Heart right ventricle (tissue), 16 donors: Measurements from ENCODE around the gene EDDM13. TPM values are rescaled to one million over a fixed set of nuclear protein-coding genes. Genes with fewer than 3 reads are reported as not detected.
A peak's percentile ranks its signal among the peaks of the same experiment; 100 is the strongest.
"Not testable (repeated sequence)": the region's sequence is repeated elsewhere in the genome, so short reads cannot be mapped to it uniquely, and the experiment has no call there.

Experiments used
- ATAC-seq, 8 donors: fragments of 200-7000 bp; cut with Tn5 transposase; one replicate each; pipeline ENCODE4 v1.9.1; 2020; ENCODE audit warnings: mild to moderate bottlenecking in 8 of 8, moderate library complexity in 8 of 8, moderate number of reproducible peaks in 1 of 8
- DNase-seq, 2 donors: peaks; one replicate each; pipeline ENCODE4 v3.0.0-alpha.2; 2020
- H3K27ac ChIP-seq, 10 donors: fragments of 200-600 bp; sonication (generic) in 2 of 10; one replicate each; pipeline versions ENCODE4 v1.5.0 to v1.8.0; 2020 to 2022; ENCODE audit warnings: mild to moderate bottlenecking in 3 of 10
- H3K27me3 ChIP-seq, 7 donors: fragments of 200-600 bp; one replicate each; pipeline ENCODE4 v1.8.0; 2021 to 2022; ENCODE audit warnings: mild to moderate bottlenecking in 2 of 7
- H3K36me3 ChIP-seq, 9 donors: fragments of 200-600 bp; sonication (generic) in 1 of 9; one replicate each; pipeline versions ENCODE4 v1.5.0 to v1.8.0; 2020 to 2022; ENCODE audit warnings: mild to moderate bottlenecking in 2 of 9
- H3K4me1 ChIP-seq, 9 donors: fragments of 200-600 bp; sonication (generic) in 1 of 9; one replicate each; pipeline versions ENCODE4 v1.5.0 to v1.8.0; 2020 to 2022; ENCODE audit warnings: mild to moderate bottlenecking in 4 of 9
- H3K4me3 ChIP-seq, 10 donors: fragments of 200-600 bp; sonication (generic) in 2 of 10; one replicate each; pipeline versions ENCODE4 v1.5.0 to v1.8.0; 2020 to 2022; ENCODE audit warnings: mild to moderate bottlenecking in 7 of 10, moderate library complexity in 2 of 10
- H3K9me3 ChIP-seq, 11 donors: fragments of 200-600 bp in 10 of 11; sonication (generic) in 2 of 11; one replicate each; pipeline versions ENCODE4 v1.5.0 to v1.8.0; 2013 to 2022; ENCODE audit warnings: mild to moderate bottlenecking in 2 of 11, control low read depth in 1 of 11, moderate library complexity in 1 of 11
- WGBS, 2 donors: extraction: QIAGEN DNeasy Blood & Tissue Kit; methylation state at CpG; one replicate each; pipeline ENCODE4 v1.1.7; 2013; ENCODE audit warnings: inconsistent platforms in 1 of 2; 5-methylcytosine and 5-hydroxymethylcytosine counted together
- intact Hi-C, 10 donors: fragments of 100-400 bp; cut with DNase I; formaldehyde crosslinking; loops; one replicate each; pipeline versions ENCODE4 v1.11.1 to v1.14.2; 2022
- polyA plus RNA-seq, 2 donors: library from polyadenylated mRNA; stranded (reverse); fragments of 200-250 nt; gene quantifications; one replicate each; pipeline ENCODE4 v1.2.3, GENCODE V29; 2013
- total RNA-seq, 10 donors: library from RNA; stranded (reverse); fragmentation: NEBNext Ultra II Directional in 3 of 10; extraction: Animal tissue kit (Norgen Biotek cat#: 25700) in 3 of 10; gene quantifications; one replicate each; pipeline versions ENCODE4 v1.2.1 to v1.2.4, GENCODE V29; 2021 to 2023
- TF ChIP-seq, protein P1 (sequence below), 9 donors: fragments of 200-600 bp; sonication (generic) in 2 of 9; IDR thresholded peaks; one replicate each; pipeline versions ENCODE4 v1.5.0 to v1.8.0; 2021 to 2022; ENCODE audit warnings: antibody characterized with exemption in 9 of 9, mild to moderate bottlenecking in 5 of 9, moderate library complexity in 1 of 9
- donor health status: Arrhythmogenic right ventricular cardiomyopathy.
- donor health status: ischemic (EF 13 %, LVEDD 7.1; RV severe dilation, severe dysfunction).
- donor health status: healthy with polysubstance abuse.
- donor health status: DM: no; HTN: yes; CAD: no.
- donor health status: DM: no; HTN: no; CAD: no.
- donor health status: ischemic (EF 25% LVEDD 6.9; RV normal size, moderate dysfunction).
- donor health status: ischemic (EF 25% LVEDD 5.7; RV mildly dilated, moderate dysfunction).
- donor health status: healthy.
- donor health status: DM: yes; HTN: yes; CAD: no.
- donor health status: Ischemic cardiomyopathy.
- donor health status: ischemic (EF 35%, LVEDD 5.7; RV mildly dilated, moderate dysfunction).
- donor health status: nonischemic (EF 11% LVEDD 7.7; RV severe dilation, severe dysfunction).
- donor health status: DM: yes; HTN: yes; CAD: no.
- donor health status: PGD.
- donor health status: ischemic (EF 29% LVEDD 5.4; RV normal size, mild dysfunction).
- donor health status: nonischemic (EF 23%, LVEDD 6.1; RV moderate dilation, normal function).

The EDDM13 gene
- total and polyA plus RNA-seq, 12 donors, result 0.39 to 0.87 (median 0.56) TPM; not detected in 8

DNA sequence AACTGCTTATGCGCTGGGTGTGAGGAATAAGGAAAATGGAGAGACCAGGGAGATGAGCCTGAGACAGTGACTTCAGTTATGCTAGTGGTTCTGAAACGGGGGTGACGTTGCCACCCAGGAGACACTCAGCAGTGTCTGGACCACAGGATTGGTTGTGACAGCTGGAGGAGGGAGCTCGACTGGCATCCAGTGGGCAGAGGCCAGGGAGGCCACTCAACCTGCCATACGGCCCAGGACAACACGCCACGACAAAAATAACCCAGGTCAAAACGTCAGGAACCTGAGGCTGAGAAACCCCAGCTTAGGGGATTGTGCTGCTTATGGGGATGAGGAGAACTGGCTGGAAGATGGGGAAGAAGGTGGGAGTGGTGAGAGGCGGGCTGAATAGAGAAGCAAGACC lies 31.7 kb downstream of the EDDM13 start:
- Histone ChIP-seq H3K4me3 (no peak overlapping the region), H3K27me3 (no peaks in the 10 kb centered on the region), H3K36me3 (peaks cover 0 to 27% (median 3%) of the 10 kb centered on the region in 9 donors), H3K4me1 (peaks cover 0 to 18% (median 5%) of the 10 kb centered on the region in 9 donors), H3K9me3 (no peaks in the 10 kb centered on the region), H3K27ac (no peak overlapping the region)
- TF ChIP-seq, protein P1, sequence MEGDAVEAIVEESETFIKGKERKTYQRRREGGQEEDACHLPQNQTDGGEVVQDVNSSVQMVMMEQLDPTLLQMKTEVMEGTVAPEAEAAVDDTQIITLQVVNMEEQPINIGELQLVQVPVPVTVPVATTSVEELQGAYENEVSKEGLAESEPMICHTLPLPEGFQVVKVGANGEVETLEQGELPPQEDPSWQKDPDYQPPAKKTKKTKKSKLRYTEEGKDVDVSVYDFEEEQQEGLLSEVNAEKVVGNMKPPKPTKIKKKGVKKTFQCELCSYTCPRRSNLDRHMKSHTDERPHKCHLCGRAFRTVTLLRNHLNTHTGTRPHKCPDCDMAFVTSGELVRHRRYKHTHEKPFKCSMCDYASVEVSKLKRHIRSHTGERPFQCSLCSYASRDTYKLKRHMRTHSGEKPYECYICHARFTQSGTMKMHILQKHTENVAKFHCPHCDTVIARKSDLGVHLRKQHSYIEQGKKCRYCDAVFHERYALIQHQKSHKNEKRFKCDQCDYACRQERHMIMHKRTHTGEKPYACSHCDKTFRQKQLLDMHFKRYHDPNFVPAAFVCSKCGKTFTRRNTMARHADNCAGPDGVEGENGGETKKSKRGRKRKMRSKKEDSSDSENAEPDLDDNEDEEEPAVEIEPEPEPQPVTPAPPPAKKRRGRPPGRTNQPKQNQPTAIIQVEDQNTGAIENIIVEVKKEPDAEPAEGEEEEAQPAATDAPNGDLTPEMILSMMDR (IDR thresholded peaks at IDR 0.05), result no peak
- peak in 3 of 8 donors; percentile 30 to 53 (median 43) for ATAC-seq
- no peak for DNase-seq
- WGBS, 2 donors, result 85 to 87% methylated on average over 9 of the region's 9 CpGs
- intact Hi-C loops, result no loop called here

DNA sequence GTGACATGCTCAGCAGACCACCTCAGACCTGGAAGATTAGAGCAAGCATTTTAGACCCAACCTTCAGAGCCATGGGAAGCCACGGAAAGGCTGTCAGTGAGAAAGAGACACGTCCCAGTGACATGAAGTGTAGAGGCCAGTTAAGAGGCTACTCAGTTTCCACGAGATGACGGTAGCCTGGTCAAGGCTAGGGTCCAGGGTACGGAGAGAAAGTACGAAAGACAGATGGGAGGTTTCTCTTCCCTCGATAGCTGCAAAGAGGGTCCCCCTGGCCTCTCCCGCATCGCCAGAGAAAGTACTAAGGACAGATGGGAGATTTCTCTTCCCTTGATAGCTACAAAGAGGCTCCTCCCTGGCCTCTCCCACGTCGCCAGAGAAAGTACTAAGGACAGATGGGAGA lies 33.5 kb downstream of the EDDM13 start:
- 69 to 73% methylated on average over 9 of the region's 11 CpGs for WGBS, 2 donors
- intact Hi-C loops, result no loop called here
- ATAC-seq (no peak), DNase-seq (no peak)
- TF ChIP-seq, protein P1 (IDR thresholded peaks at IDR 0.05), result no peak
- peaks cover 0 to 36% (median 3%) of the 10 kb centered on the region in 9 donors for H3K36me3 ChIP-seq
- peak overlapping the region in 3 of 10 donors; percentile 18 to 28 (median 19) for H3K4me3 ChIP-seq
- no peaks in the 10 kb centered on the region for H3K27me3 ChIP-seq
- H3K4me1 ChIP-seq, result peaks cover 0 to 18% (median 3%) of the 10 kb centered on the region in 9 donors
- H3K27ac ChIP-seq, result peak overlapping the region in 8 of 10 donors; percentile 60 to 82 (median 66)
- H3K9me3 ChIP-seq, result no peaks in the 10 kb centered on the region

DNA sequence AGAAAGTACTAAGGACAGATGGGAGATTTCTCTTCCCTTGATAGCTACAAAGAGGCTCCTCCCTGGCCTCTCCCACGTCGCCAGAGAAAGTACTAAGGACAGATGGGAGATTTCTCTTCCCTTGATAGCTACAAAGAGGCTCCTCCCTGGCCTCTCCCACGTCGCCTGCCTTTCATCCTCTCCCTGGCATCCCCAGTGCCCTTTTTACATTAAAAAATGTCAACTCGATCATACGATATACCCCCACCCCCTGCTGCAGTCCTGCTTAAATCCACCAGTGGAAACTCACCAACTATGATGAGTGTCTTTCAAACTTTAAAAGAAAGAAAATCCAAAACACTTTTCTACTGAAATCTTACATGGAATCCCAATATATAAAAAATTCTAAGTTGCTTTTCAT lies 34.5 kb downstream of the EDDM13 start:
- H3K4me3 ChIP-seq, result peak overlapping the region in 1 of 10 donors; percentile 8
- intact Hi-C loops, ATAC-seq, DNase-seq, H3K27me3 ChIP-seq, H3K9me3 ChIP-seq: not testable (repeated sequence)
- 65 to 67% methylated on average over 6 of the region's 6 CpGs for WGBS, 2 donors
- H3K27ac ChIP-seq, result peak overlapping the region in 9 of 10 donors; percentile 11 to 73 (median 59)
- peaks cover 0 to 18% (median 3%) of the 10 kb centered on the region in 9 donors for H3K4me1 ChIP-seq
- peaks cover 0 to 47% (median 10%) of the 10 kb centered on the region in 9 donors for H3K36me3 ChIP-seq

DNA sequence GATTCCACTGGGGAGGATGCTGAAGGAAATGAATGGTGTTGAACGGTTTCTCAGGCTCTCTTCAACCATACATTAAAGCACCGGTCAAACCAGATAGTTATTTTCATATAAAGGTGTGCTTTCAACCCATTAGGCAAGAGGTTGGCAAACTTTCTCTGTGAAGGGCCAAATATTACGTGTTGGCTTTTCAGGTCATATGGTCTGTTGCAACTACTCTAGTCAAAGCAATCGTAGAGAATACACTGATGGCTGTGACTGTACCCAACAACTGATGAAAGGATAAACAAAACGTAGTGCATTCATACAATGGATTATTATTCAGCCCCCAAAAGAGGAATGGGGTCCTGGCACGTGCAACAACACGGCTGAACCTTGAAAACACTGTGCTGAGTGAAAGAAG lies 36.2 kb downstream of the EDDM13 start:
- intact Hi-C loops, result no loop called here
- H3K4me1 ChIP-seq, result peaks cover 0 to 25% (median 8%) of the 10 kb centered on the region in 9 donors
- TF ChIP-seq, protein P1 (IDR thresholded peaks at IDR 0.05), result no peak
- ATAC-seq, result no peak
- H3K4me3 ChIP-seq, result no peak overlapping the region
- WGBS, 2 donors, result 92% methylated on average over 7 of the region's 7 CpGs
- no peak overlapping the region for H3K27ac ChIP-seq
- DNase-seq, result no peak
- no peaks in the 10 kb centered on the region for H3K9me3 ChIP-seq
- H3K36me3 ChIP-seq, result peaks cover 0 to 53% (median 10%) of the 10 kb centered on the region in 9 donors
- H3K27me3 ChIP-seq, result no peaks in the 10 kb centered on the region

DNA sequence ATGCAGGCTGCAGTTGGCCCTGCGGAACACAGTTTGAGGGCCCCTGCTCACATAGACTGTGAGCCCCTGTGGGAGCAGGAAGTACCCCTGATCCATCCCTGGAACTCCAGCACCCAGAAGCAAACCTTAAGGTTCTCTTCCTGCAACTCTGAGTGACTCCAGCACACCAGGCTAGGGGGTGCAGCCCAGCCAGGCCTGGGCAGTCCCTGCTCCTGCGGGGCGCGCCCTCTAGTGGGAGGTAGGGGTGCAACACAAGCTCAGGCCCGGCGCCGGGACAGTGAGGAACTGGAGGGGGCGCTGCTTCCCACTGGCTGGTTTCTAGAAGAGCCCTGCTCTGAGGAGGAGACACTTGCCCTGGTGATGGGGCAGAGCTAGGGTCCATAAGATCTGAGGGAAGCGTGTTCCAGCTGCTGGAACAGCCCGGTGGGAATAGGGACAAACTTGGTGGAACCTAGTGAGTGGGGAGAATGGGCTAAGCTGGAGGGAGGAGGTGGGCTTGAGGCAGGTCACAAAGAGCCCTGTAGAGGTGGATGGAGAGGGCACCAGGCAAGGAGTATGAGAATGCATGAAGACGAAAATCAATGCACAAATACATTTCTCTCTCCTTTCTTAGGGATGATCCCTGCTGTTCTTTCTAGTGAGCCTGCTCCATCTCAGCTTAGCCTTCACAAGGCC lies 37.1 kb downstream of the EDDM13 start:
- Histone ChIP-seq H3K36me3 (peaks cover 0 to 49% (median 10%) of the 10 kb centered on the region in 9 donors), H3K27ac (no peak overlapping the region), H3K27me3 (no peaks in the 10 kb centered on the region), H3K4me3 (no peak overlapping the region), H3K4me1 (peaks cover 0 to 29% (median 11%) of the 10 kb centered on the region in 9 donors), H3K9me3 (no peaks in the 10 kb centered on the region)
- ATAC-seq (peak in 2 of 8 donors; percentile 30 to 42), DNase-seq (peak in 1 of 2 donors; percentile 54)
- TF ChIP-seq, protein P1 (IDR thresholded peaks at IDR 0.05), result peak; percentile 43 to 82 (median 64)
- intact Hi-C loops, result loop anchor here in 2 of 10 donors (10.0 kb wide), 1 partner anchor 165 kb away; the partner anchor contains the start of gene ZNF444 (in 2 of the 2)
- WGBS, 2 donors, result 67 to 86% methylated on average over 11 of the region's 11 CpGs
